OCI-LY7 (cell line): ENCODE data around the gene PAMR1. TPM values are rescaled to one million over a fixed set of nuclear protein-coding genes. Genes with fewer than 3 reads are reported as not detected.

Source experiments
- BruUV-seq: library from RNA; stranded (reverse); fragments of 400-500 nt; replicated peaks from 2 replicates; lab custom pipeline; 2021; lab: Mats Ljungman, UMichigan
- CTCF ChIA-PET: fragments of 300-600 bp; sonication (Branson Sonifier 250); formaldehyde crosslinking; loops from one replicate; lab custom pipeline; 2022; ENCODE audit warnings: antibody characterized with exemption; ENCODE audit not compliant: unreplicated experiment; lab: Charles Lee
- POLR2A ChIA-PET: fragments of 300-600 bp; sonication (Branson Sonifier 250); formaldehyde crosslinking; loops from one replicate; lab custom pipeline; 2022; ENCODE audit warnings: antibody characterized with exemption; lab: Charles Lee
- DNase-seq: peaks from one replicate; pipeline ENCODE4 v3.0.0-alpha.2; 2015; ENCODE audit warnings: low spot score
- H2AFZ ChIP-seq: fragments of 200-600 bp; sonication (generic), shearing (Covaris generic); 2 replicates; pipeline ENCODE4 v1.6.1; 2014; ENCODE audit warnings: mild to moderate bottlenecking, antibody characterized with exemption, low read length, moderate library complexity
- H3K27ac ChIP-seq: fragments of 200-600 bp; sonication (generic); 2 replicates; pipeline ENCODE4 v1.5.1; 2014; ENCODE audit warnings: mixed run types, low read depth, mild to moderate bottlenecking, moderate library complexity, low read length, inconsistent platforms; ENCODE audit not compliant: poor library complexity, severe bottlenecking
- H3K36me3 ChIP-seq: fragments of 200-600 bp; sonication (generic); 2 replicates; pipeline ENCODE4 v1.6.1; 2014; ENCODE audit warnings: mild to moderate bottlenecking, antibody characterized with exemption, low read length, moderate library complexity, mixed read lengths; ENCODE audit not compliant: insufficient read depth
- H3K4me1 ChIP-seq: fragments of 200-600 bp; sonication (generic); 2 replicates; pipeline ENCODE4 v1.5.1; 2014; ENCODE audit warnings: mild to moderate bottlenecking, low read length; ENCODE audit not compliant: insufficient read depth, poor library complexity, severe bottlenecking
- H3K4me2 ChIP-seq: fragments of 200-600 bp; sonication (generic); 2 replicates; pipeline ENCODE4 v1.6.1; 2014; ENCODE audit warnings: mild to moderate bottlenecking, low read length
- H3K4me3 ChIP-seq: fragments of 200-600 bp; sonication (generic); 2 replicates; pipeline ENCODE4 v1.5.1; 2014; ENCODE audit warnings: mild to moderate bottlenecking, low read depth, low read length; ENCODE audit not compliant: poor library complexity, severe bottlenecking
- H3K79me2 ChIP-seq: fragments of 200-600 bp; sonication (generic); 2 replicates; pipeline ENCODE4 v1.6.1; 2016; ENCODE audit warnings: low read depth, mild to moderate bottlenecking, low read length, moderate library complexity, mixed read lengths; ENCODE audit not compliant: insufficient read depth
- H3K9me2 ChIP-seq: fragments of 200-600 bp; sonication (generic); 2 replicates; pipeline ENCODE4 v1.6.1; 2016; ENCODE audit warnings: mild to moderate bottlenecking, low read length, mixed read lengths; ENCODE audit not compliant: insufficient read depth
- H3K9me3 ChIP-seq: fragments of 200-600 bp; sonication (generic); 2 replicates; pipeline ENCODE4 v1.6.1; 2014; ENCODE audit warnings: mild to moderate bottlenecking, mixed run types, low read length, mixed read lengths
- H4K20me1 ChIP-seq: fragments of 200-600 bp; sonication (generic); 2 replicates; pipeline ENCODE4 v1.6.1; 2014; ENCODE audit warnings: mild to moderate bottlenecking, antibody characterized with exemption, low read length, moderate library complexity, mixed read lengths; ENCODE audit not compliant: insufficient read depth
- CTCF ChIP-seq: fragments of 200-600 bp; sonication (generic); conservative IDR thresholded peaks from 2 replicates; pipeline ENCODE4 v1.5.1; 2014; ENCODE audit warnings: mild to moderate bottlenecking, antibody characterized with exemption, low read length, moderate library complexity, mixed read lengths
- EZH2phosphoT487 ChIP-seq: fragments of 200-600 bp; sonication (generic); IDR thresholded peaks from 2 replicates; pipeline ENCODE4 v1.6.1; 2018; ENCODE audit warnings: low read depth, borderline replicate concordance, mild to moderate bottlenecking, mixed run types, antibody characterized with exemption, low read length, moderate library complexity, mixed read lengths
- intact Hi-C: fragments of 100-400 bp; cut with micrococcal nuclease; formaldehyde crosslinking; loops from one replicate; pipeline ENCODE4 v1.10.0; 2022; ENCODE audit not compliant: unreplicated experiment
- total RNA-seq, 2 experiments: library from RNA; depleted of rRNA in 1 of 2; stranded (reverse); fragments of >200 nt in 1 of 2; shearing (Covaris generic) in 1 of 2; gene quantifications; 2 replicates each; pipeline ENCODE4 v1.2.3, GENCODE V29; 2014 to 2022

The PAMR1 gene
- total RNA-seq, 2 experiments from 2014 or later: not detected

GRCh38 chr11:35520376-35520775 is 5.0 kb downstream of the PAMR1 start:
- intact Hi-C loops: no loop called here
- CTCF ChIA-PET: interaction anchor here (0.9 kb wide), 1 partner anchor 15 kb away, joined by 3 read pairs; no protein-coding TSS in a partner anchor
- TF ChIP-seq CTCF (no peak), EZH2phosphoT487 (no peak)

GRCh38 chr11:35518766-35519165 is 6.7 kb downstream of the PAMR1 start:
- H3K9me2 ChIP-seq: no peaks in the 10 kb centered on the region
- no peaks in the 10 kb centered on the region for H3K36me3 ChIP-seq
- no TSS peak for BruUV-seq
- no peaks in the 10 kb centered on the region for H4K20me1 ChIP-seq
- ChIA-PET POLR2A (no interaction called here), CTCF (no interaction called here)
- no peak for TF ChIP-seq CTCF
- no peak for TF ChIP-seq EZH2phosphoT487
- no peak overlapping the region for H2AFZ ChIP-seq
- intact Hi-C loops: no loop called here
- no peaks in the 10 kb centered on the region for H3K4me1 ChIP-seq
- DNase-seq: no peak
- H3K27ac ChIP-seq: no peak overlapping the region
- no peaks in the 10 kb centered on the region for H3K79me2 ChIP-seq
- no peak overlapping the region for H3K4me2 ChIP-seq
- H3K4me3 ChIP-seq: no peak overlapping the region
- H3K9me3 ChIP-seq: no peaks in the 10 kb centered on the region

More at GRCh38 chr11:35520376-35520775, 5.0 kb downstream of the PAMR1 start:
- no peak overlapping the region for H3K4me2 ChIP-seq
- no peak overlapping the region for H3K27ac ChIP-seq
- no peak for DNase-seq
- no peaks in the 10 kb centered on the region for H4K20me1 ChIP-seq
- H3K36me3 ChIP-seq: no peaks in the 10 kb centered on the region
- H3K9me3 ChIP-seq: no peaks in the 10 kb centered on the region
- BruUV-seq: no TSS peak
- POLR2A ChIA-PET: interaction anchor here (0.6 kb wide), 1 partner anchor 884 kb away, joined by 4 read pairs; no protein-coding TSS in a partner anchor
- no peaks in the 10 kb centered on the region for H3K4me1 ChIP-seq
- no peaks in the 10 kb centered on the region for H3K9me2 ChIP-seq
- H2AFZ ChIP-seq: no peak overlapping the region
- H3K79me2 ChIP-seq: no peaks in the 10 kb centered on the region
- H3K4me3 ChIP-seq: no peak overlapping the region

GRCh38 chr11:35517481-35517880 is 7.9 kb downstream of the PAMR1 start:
- ChIA-PET CTCF (no interaction called here), POLR2A (no interaction called here)
- no peaks in the 10 kb centered on the region for H4K20me1 ChIP-seq
- H3K4me1 ChIP-seq: no peaks in the 10 kb centered on the region
- no peak for DNase-seq
- no peaks in the 10 kb centered on the region for H3K36me3 ChIP-seq
- H3K9me3 ChIP-seq: no peaks in the 10 kb centered on the region
- intact Hi-C loops: no loop called here
- BruUV-seq: no TSS peak
- no peaks in the 10 kb centered on the region for H3K79me2 ChIP-seq
- no peak overlapping the region for H3K27ac ChIP-seq
- no peak overlapping the region for H2AFZ ChIP-seq
- TF ChIP-seq CTCF: no peak
- no peak for TF ChIP-seq EZH2phosphoT487
- H3K9me2 ChIP-seq: no peaks in the 10 kb centered on the region
- no peak overlapping the region for H3K4me3 ChIP-seq
- no peak overlapping the region for H3K4me2 ChIP-seq
